NB4 (cell line): ENCODE data around the gene SLC30A9.

Experiments used
- CTCF ChIP-seq: IDR thresholded peaks from one replicate; pipeline ENCODE4 v1.5.1; 2012; ENCODE audit warnings: low read depth, low read length
- MAX ChIP-seq: IDR thresholded peaks from 2 replicates; pipeline ENCODE4 v1.6.1; 2011; ENCODE audit warnings: low read depth, low read length
- MYC ChIP-seq: IDR thresholded peaks from 2 replicates; pipeline ENCODE4 v1.6.1; 2011; ENCODE audit warnings: low read depth, low read length
- POLR2A ChIP-seq: IDR thresholded peaks from 2 replicates; pipeline ENCODE4 v1.6.1; 2011; ENCODE audit warnings: mild to moderate bottlenecking; ENCODE audit not compliant: insufficient read length; ENCODE audit errors: extremely low read depth

- no peak for TF ChIP-seq CTCF
- TF ChIP-seq MYC = no peak
- no peak for TF ChIP-seq POLR2A
- no peak for TF ChIP-seq MAX
Measured at GRCh38 chr4:42070463-42070862, 80.1 kb downstream of the SLC30A9 start.
